Upper lobe of left lung (tissue), 4 donors: Measurements from ENCODE around the gene LRRC51.

Experiments used
- CTCF ChIP-seq, 6 experiments: fragments of 450-650 bp in 4 of 6; fragments of 200-600 bp in 2 of 6; sonication (generic) in 2 of 6; IDR thresholded peaks; one replicate each; pipeline ENCODE4 v1.5.1; 2016 to 2019; ENCODE audit warnings: antibody characterized with exemption in 6 of 6
- POLR2A ChIP-seq, 4 donors: fragments of 450-650 bp; IDR thresholded peaks; one replicate each; pipeline ENCODE4 v1.5.1; 2016 to 2017; ENCODE audit warnings: antibody characterized with exemption in 4 of 4, mild to moderate bottlenecking in 2 of 4
- POLR2AphosphoS5 ChIP-seq, 2 donors: sonication (generic); formaldehyde crosslinking; IDR thresholded peaks; one replicate each; pipeline ENCODE4 v1.5.1; 2017; ENCODE audit warnings: antibody characterized with exemption in 2 of 2

DNA sequence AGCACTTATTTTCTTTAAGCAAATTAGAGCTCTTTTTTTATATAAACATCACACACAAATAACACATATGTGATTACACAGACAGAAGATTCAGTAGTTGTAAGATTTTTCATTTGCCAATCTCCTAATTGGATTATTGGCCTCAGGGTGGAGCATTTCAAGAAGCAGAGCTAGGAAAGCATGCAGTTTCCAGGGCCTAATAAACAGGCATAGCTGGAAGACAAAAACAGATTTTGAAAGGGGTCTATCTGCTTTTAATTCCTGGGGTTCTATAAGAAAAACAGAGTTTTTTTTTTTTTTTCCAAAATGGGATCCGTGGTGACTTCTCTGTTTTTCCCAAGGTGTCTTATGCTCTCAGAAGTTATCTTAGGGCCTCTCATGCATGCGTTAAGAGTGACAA is 47.3 kb downstream of the LRRC51 start:
- no peak for TF ChIP-seq CTCF (IDR thresholded peaks at IDR 0.05)
- TF ChIP-seq POLR2A (IDR thresholded peaks at IDR 0.05), result no peak
- no peak for TF ChIP-seq POLR2AphosphoS5 (IDR thresholded peaks at IDR 0.05)
